Measurements from ENCODE around the gene CLNK. TPM values are rescaled to one million over a fixed set of nuclear protein-coding genes. Genes with fewer than 3 reads are reported as not detected.
A peak's percentile ranks its signal among the peaks of the same experiment; 100 is the strongest.

Gene CLNK
- total and polyA plus RNA-seq, 2 donors (not counting 1 experiment from before 2014, with no cell fraction given) = 0.57 to 0.75 TPM

- no peak for DNase-seq
- no peak for ATAC-seq (ENCODE audit: low read depth)
- Mint-ChIP-seq H3K27ac (no peak overlapping the region), H3K4me3 (no peak overlapping the region), H3K9me3 (ENCODE audit: insufficient read depth) (no peaks in the 10 kb centered on the region), H3K27me3 (no peaks in the 10 kb centered on the region), H3K4me1 (peaks cover 32% of the 10 kb centered on the region)
- Histone ChIP-seq H3K4me1 (ENCODE audit: control insufficient read depth in 2 of 2, insufficient read depth in 2 of 2, low read length in 2 of 2) (peaks cover 10 to 24% of the 10 kb centered on the region in 2 donors), H3K27ac (ENCODE audit: low read length in 2 of 2) (no peak overlapping the region), H3K27me3 (replicated peaks in 1 of 4; ENCODE audit: control extremely low read depth in 1 of 4, control insufficient read depth in 3 of 4, insufficient read depth in 4 of 4, low read length in 3 of 4) (no peaks in the 10 kb centered on the region), H3K9ac (ENCODE audit: low read length) (no peak overlapping the region), H3K4me2 (replicated peaks; ENCODE audit: low read depth, low read length, poor library complexity, severe bottlenecking) (no peak overlapping the region), H3K36me3 (replicated peaks in 1 of 2; ENCODE audit: control extremely low read depth in 1 of 2, control insufficient read depth in 1 of 2, extremely low read depth in 1 of 2, insufficient read depth in 2 of 2, low read length in 1 of 2) (no peaks in the 10 kb centered on the region), H3K79me2 (ENCODE audit: control insufficient read depth, insufficient read depth, low read length) (no peaks in the 10 kb centered on the region), H4K20me1 (ENCODE audit: control insufficient read depth, insufficient read depth, low read length, poor library complexity, severe bottlenecking) (no peaks in the 10 kb centered on the region), H3K4me3 (ENCODE audit: control extremely low read depth in 1 of 5, extremely low read depth in 1 of 5, insufficient read depth in 1 of 5, low read depth in 2 of 5, low read length in 4 of 5) (no peak overlapping the region), H2AFZ (ENCODE audit: insufficient read depth, low read depth, low read length, poor library complexity, severe bottlenecking) (peak overlapping the region; percentile 3), H3K9me3 (ENCODE audit: control extremely low read depth in 1 of 3, control insufficient read depth in 2 of 3, insufficient read depth in 1 of 3, low read length in 2 of 3) (no peaks in the 10 kb centered on the region)
- 76% methylated on average over 9 of the region's 12 CpGs for WGBS (ENCODE audit: insufficient coverage)
- TF ChIP-seq CTCF (IDR thresholded peaks at IDR 0.05) (no peak), EZH2 (IDR thresholded peaks at IDR 0.05; ENCODE audit: borderline replicate concordance, insufficient read depth, low read depth, low read length, poor library complexity, severe bottlenecking) (no peak)
- ChIA-PET POLR2A (no interaction called here), CTCF (interaction anchor here (1.0 to 1.1 kb wide), 2 partner anchors 11 to 842 kb away, joined by 3 read pairs; partner anchors contain the start of gene HS3ST1)
- intact Hi-C loops (cut with micrococcal nuclease) = loop anchor here (10.0 kb wide), 3 partner anchors 138 to 1038 kb away; no protein-coding TSS in a partner anchor
Measured at GRCh38 chr4:10587296-10587695, 97.3 kb downstream of the CLNK start.

GRCh38 chr4:10584042-10584441 is 100.5 kb downstream of the CLNK start:
- Histone ChIP-seq H3K36me3 (replicated peaks in 1 of 2; ENCODE audit: control extremely low read depth in 1 of 2, control insufficient read depth in 1 of 2, extremely low read depth in 1 of 2, insufficient read depth in 2 of 2, low read length in 1 of 2) (no peaks in the 10 kb centered on the region), H3K9ac (ENCODE audit: low read length) (peak overlapping the region; percentile 22), H3K4me3 (ENCODE audit: control extremely low read depth in 1 of 5, extremely low read depth in 1 of 5, insufficient read depth in 1 of 5, low read depth in 2 of 5, low read length in 4 of 5) (peak overlapping the region in 1 of 5 experiments; percentile 6), H3K9me3 (ENCODE audit: control extremely low read depth in 1 of 3, control insufficient read depth in 2 of 3, insufficient read depth in 1 of 3, low read length in 2 of 3) (no peaks in the 10 kb centered on the region), H4K20me1 (ENCODE audit: control insufficient read depth, insufficient read depth, low read length, poor library complexity, severe bottlenecking) (no peaks in the 10 kb centered on the region), H3K4me2 (replicated peaks; ENCODE audit: low read depth, low read length, poor library complexity, severe bottlenecking) (peak overlapping the region; percentile 45), H2AFZ (ENCODE audit: insufficient read depth, low read depth, low read length, poor library complexity, severe bottlenecking) (peak overlapping the region; percentile 41), H3K27me3 (replicated peaks in 1 of 4; ENCODE audit: control extremely low read depth in 1 of 4, control insufficient read depth in 3 of 4, insufficient read depth in 4 of 4, low read length in 3 of 4) (no peaks in the 10 kb centered on the region), H3K27ac (ENCODE audit: low read length in 2 of 2) (no peak overlapping the region), H3K4me1 (ENCODE audit: control insufficient read depth in 2 of 2, insufficient read depth in 2 of 2, low read length in 2 of 2) (peaks cover 10 to 16% of the 10 kb centered on the region in 2 donors), H3K79me2 (ENCODE audit: control insufficient read depth, insufficient read depth, low read length) (no peaks in the 10 kb centered on the region)
- ChIA-PET CTCF (interaction anchor here (2.4 kb wide), 1 partner anchor 840 kb away, joined by 11 read pairs; no protein-coding TSS in a partner anchor), POLR2A (no interaction called here)
- DNase-seq (no peak), ATAC-seq (ENCODE audit: low read depth) (no peak)
- H3K27me3 Mint-ChIP-seq = no peaks in the 10 kb centered on the region
- intact Hi-C loops (cut with micrococcal nuclease) = loop anchor here (10.0 kb wide), 3 partner anchors 141 to 1041 kb away; no protein-coding TSS in a partner anchor
- H3K4me1 Mint-ChIP-seq = peaks cover 23% of the 10 kb centered on the region
- TF ChIP-seq EZH2 (IDR thresholded peaks at IDR 0.05; ENCODE audit: borderline replicate concordance, insufficient read depth, low read depth, low read length, poor library complexity, severe bottlenecking) (no peak), CTCF (IDR thresholded peaks at IDR 0.05) (no peak)
- H3K9me3 Mint-ChIP-seq (ENCODE audit: insufficient read depth) = no peaks in the 10 kb centered on the region
- peak overlapping the region; percentile 32 for H3K4me3 Mint-ChIP-seq
- WGBS (ENCODE audit: insufficient coverage) = 33% methylated on average over 1 of the region's 2 CpGs
- H3K27ac Mint-ChIP-seq = peak overlapping the region; percentile 27

Measured in B cell (primary cell).